Measurements from ENCODE around the gene KY. TPM values are rescaled to one million over a fixed set of nuclear protein-coding genes. Genes with fewer than 3 reads are reported as not detected.

Gene KY
- polyA plus RNA-seq, 1 donor (not counting 4 experiments of a cell fraction or from before 2014, with no cell fraction given) = not detected

GRCh38 chr3:134652886-134653630 lies 2.2 kb upstream of the KY start:
- FAIRE-seq = no peak
- no peak for DNase-seq (ENCODE audit: low read depth, low spot score)

DNA sequence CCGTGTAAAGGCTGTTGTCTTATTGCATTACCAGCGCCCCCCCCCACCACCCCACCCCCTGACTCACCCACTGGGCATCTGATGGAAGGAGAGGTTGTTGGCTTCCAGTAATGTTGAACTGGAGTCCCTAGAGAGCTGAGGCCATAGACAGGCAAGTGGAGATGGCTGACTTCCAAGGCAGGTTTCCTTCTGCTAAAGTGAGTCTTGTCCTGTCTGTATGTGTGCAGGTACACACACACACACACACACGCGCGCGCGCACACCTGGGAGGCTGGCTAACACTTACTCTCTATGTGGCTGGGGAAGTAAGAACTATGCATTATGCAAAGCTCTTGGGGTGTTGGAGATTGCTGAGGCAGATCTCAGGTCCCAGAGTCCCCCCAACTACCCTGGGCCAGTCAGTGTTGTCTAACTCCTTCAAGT lies 1.6 kb upstream of the KY start:
- no peaks in the 10 kb centered on the region for H3K9me3 ChIP-seq (ENCODE audit: control insufficient read depth, low read depth, low read length)
- H3K9ac ChIP-seq (ENCODE audit: control insufficient read depth, extremely low read depth, insufficient read depth, low read length) = no peak overlapping the region
- H3K4me3 ChIP-seq (ENCODE audit: control insufficient read depth in 2 of 3, extremely low read depth in 1 of 3, insufficient read depth in 2 of 3, low read depth in 1 of 3, low read length in 3 of 3) = no peak overlapping the region
- H3K4me2 ChIP-seq (ENCODE audit: control insufficient read depth, extremely low read depth, insufficient read depth, low read depth, low read length) = no peak overlapping the region
- no peak overlapping the region for H3K27ac ChIP-seq (ENCODE audit: control insufficient read depth, insufficient read depth, low read length)
- no peaks in the 10 kb centered on the region for H3K36me3 ChIP-seq (ENCODE audit: control insufficient read depth in 2 of 2, extremely low read depth in 1 of 2, insufficient read depth in 2 of 2, low read length in 2 of 2)
- DNase-seq (ENCODE audit: low read depth, low spot score) = no peak
- dilution Hi-C loops (cut with MboI; ENCODE audit: extremely low pct_ligation_motif_present, low sequenced_read_pairs) = no loop called here
- TF ChIP-seq, protein P1, sequence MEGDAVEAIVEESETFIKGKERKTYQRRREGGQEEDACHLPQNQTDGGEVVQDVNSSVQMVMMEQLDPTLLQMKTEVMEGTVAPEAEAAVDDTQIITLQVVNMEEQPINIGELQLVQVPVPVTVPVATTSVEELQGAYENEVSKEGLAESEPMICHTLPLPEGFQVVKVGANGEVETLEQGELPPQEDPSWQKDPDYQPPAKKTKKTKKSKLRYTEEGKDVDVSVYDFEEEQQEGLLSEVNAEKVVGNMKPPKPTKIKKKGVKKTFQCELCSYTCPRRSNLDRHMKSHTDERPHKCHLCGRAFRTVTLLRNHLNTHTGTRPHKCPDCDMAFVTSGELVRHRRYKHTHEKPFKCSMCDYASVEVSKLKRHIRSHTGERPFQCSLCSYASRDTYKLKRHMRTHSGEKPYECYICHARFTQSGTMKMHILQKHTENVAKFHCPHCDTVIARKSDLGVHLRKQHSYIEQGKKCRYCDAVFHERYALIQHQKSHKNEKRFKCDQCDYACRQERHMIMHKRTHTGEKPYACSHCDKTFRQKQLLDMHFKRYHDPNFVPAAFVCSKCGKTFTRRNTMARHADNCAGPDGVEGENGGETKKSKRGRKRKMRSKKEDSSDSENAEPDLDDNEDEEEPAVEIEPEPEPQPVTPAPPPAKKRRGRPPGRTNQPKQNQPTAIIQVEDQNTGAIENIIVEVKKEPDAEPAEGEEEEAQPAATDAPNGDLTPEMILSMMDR (optimal IDR thresholded peaks at IDR 0.05 in 1 of 3, IDR thresholded peaks at IDR 0.05 in 1 of 3, conservative IDR thresholded peaks at IDR 0.05 in 1 of 3; ENCODE audit: extremely low read depth in 1 of 3, insufficient read depth in 2 of 3, low read length in 3 of 3) = no peak
- TF ChIP-seq EZH2 (IDR thresholded peaks at IDR 0.05; ENCODE audit: low read length) = no peak
- FAIRE-seq = no peak
- H3K9me1 ChIP-seq (ENCODE audit: control insufficient read depth, extremely low read depth, insufficient read depth, low read length) = no peaks in the 10 kb centered on the region
- no peak overlapping the region for H2AFZ ChIP-seq (ENCODE audit: control insufficient read depth, low read length)
- peaks cover 15% of the 10 kb centered on the region for H3K4me1 ChIP-seq (ENCODE audit: control insufficient read depth, extremely low read depth, insufficient read depth, low read length)
- peaks cover 11% of the 10 kb centered on the region for H3K27me3 ChIP-seq (ENCODE audit: control insufficient read depth, extremely low read depth, insufficient read depth, low read length)
- no peaks in the 10 kb centered on the region for H3K79me2 ChIP-seq (ENCODE audit: control insufficient read depth, insufficient read depth, low read length)
- no peaks in the 10 kb centered on the region for H4K20me1 ChIP-seq (ENCODE audit: control insufficient read depth, extremely low read depth, insufficient read depth, low read length)

More at GRCh38 chr3:134652886-134653630, 2.2 kb upstream of the KY start:
- Histone ChIP-seq H3K4me1 (ENCODE audit: control insufficient read depth, extremely low read depth, insufficient read depth, low read length) (peaks cover 15% of the 10 kb centered on the region), H3K27me3 (ENCODE audit: control insufficient read depth, extremely low read depth, insufficient read depth, low read length) (peaks cover 11% of the 10 kb centered on the region), H2AFZ (ENCODE audit: control insufficient read depth, low read length) (no peak overlapping the region), H3K9me3 (ENCODE audit: control insufficient read depth, low read depth, low read length) (no peaks in the 10 kb centered on the region), H3K27ac (ENCODE audit: control insufficient read depth, insufficient read depth, low read length) (no peak overlapping the region), H3K4me3 (ENCODE audit: control insufficient read depth in 2 of 3, extremely low read depth in 1 of 3, insufficient read depth in 2 of 3, low read depth in 1 of 3, low read length in 3 of 3) (no peak overlapping the region), H3K4me2 (ENCODE audit: control insufficient read depth, extremely low read depth, insufficient read depth, low read depth, low read length) (no peak overlapping the region), H3K36me3 (ENCODE audit: control insufficient read depth in 2 of 2, extremely low read depth in 1 of 2, insufficient read depth in 2 of 2, low read length in 2 of 2) (no peaks in the 10 kb centered on the region), H3K9ac (ENCODE audit: control insufficient read depth, extremely low read depth, insufficient read depth, low read length) (no peak overlapping the region), H4K20me1 (ENCODE audit: control insufficient read depth, extremely low read depth, insufficient read depth, low read length) (no peaks in the 10 kb centered on the region), H3K79me2 (ENCODE audit: control insufficient read depth, insufficient read depth, low read length) (no peaks in the 10 kb centered on the region), H3K9me1 (ENCODE audit: control insufficient read depth, extremely low read depth, insufficient read depth, low read length) (no peaks in the 10 kb centered on the region)
- dilution Hi-C loops (cut with MboI; ENCODE audit: extremely low pct_ligation_motif_present, low sequenced_read_pairs) = no loop called here
- no peak for TF ChIP-seq EZH2 (IDR thresholded peaks at IDR 0.05; ENCODE audit: low read length)
- TF ChIP-seq, protein P1 (optimal IDR thresholded peaks at IDR 0.05 in 1 of 3, IDR thresholded peaks at IDR 0.05 in 1 of 3, conservative IDR thresholded peaks at IDR 0.05 in 1 of 3; ENCODE audit: extremely low read depth in 1 of 3, insufficient read depth in 2 of 3, low read length in 3 of 3) = no peak

All from keratinocyte (primary cell).